WTC11 (cell line): Measurements from ENCODE around the gene KIRREL3. TPM values are rescaled to one million over a fixed set of nuclear protein-coding genes. Genes with fewer than 3 reads are reported as not detected.

Experiments
- ATAC-seq: fragments of 200-7000 bp; cut with Tn5 transposase; 2 replicates; pipeline ENCODE4 v1.10.0; 2021; ENCODE audit warnings: mild to moderate bottlenecking, moderate library complexity
- CTCF ChIA-PET: fragments of 300-600 bp; sonication (Branson Sonifier 250); formaldehyde crosslinking; loops from one replicate; lab custom pipeline; 2021; ENCODE audit warnings: antibody characterized with exemption; lab: Charles Lee
- POLR2A ChIA-PET: fragments of 350-600 bp; sonication (Branson Sonifier 250); formaldehyde crosslinking; loops from one replicate; lab custom pipeline; 2021; ENCODE audit warnings: antibody characterized with exemption; lab: Charles Lee
- DNase-seq: peaks from one replicate; pipeline ENCODE4 v3.0.0; 2021; ENCODE audit warnings: low spot score
- H3K27ac Mint-ChIP-seq: 2 replicates; pipeline ENCODE4 v1.8.0; 2021; ENCODE audit warnings: mixed read lengths
- H3K27me3 Mint-ChIP-seq: 2 replicates; pipeline ENCODE4 v1.8.0; 2021; ENCODE audit warnings: low read depth, mild to moderate bottlenecking, moderate library complexity, mixed read lengths
- H3K36me3 Mint-ChIP-seq: 2 replicates; pipeline ENCODE4 v1.8.0; 2021; ENCODE audit warnings: mixed read lengths
- H3K4me1 Mint-ChIP-seq: 2 replicates; pipeline ENCODE4 v1.8.0; 2022; ENCODE audit warnings: mixed read lengths
- H3K4me3 Mint-ChIP-seq: 2 replicates; pipeline ENCODE4 v1.8.0; 2021; ENCODE audit warnings: mild to moderate bottlenecking, moderate library complexity, mixed read lengths
- H3K9me3 Mint-ChIP-seq: 2 replicates; pipeline ENCODE4 v1.8.0; 2021; ENCODE audit warnings: mixed read lengths
- ARID4B ChIP-seq: sonication (generic); formaldehyde crosslinking; IDR thresholded peaks from 2 replicates; pipeline ENCODE4 v1.8.0; 2023; ENCODE audit warnings: missing genetic modification reagents, mild to moderate bottlenecking, borderline replicate concordance
- E2F1 ChIP-seq: sonication (generic); formaldehyde crosslinking; IDR thresholded peaks from 2 replicates; pipeline ENCODE4 v1.8.0; 2022; ENCODE audit warnings: mild to moderate bottlenecking, missing genetic modification reagents
- EMX1 ChIP-seq: fragments of 250-450 bp; sonication (Bioruptor Pico); IDR thresholded peaks from 2 replicates; pipeline ENCODE4 v1.8.0; 2021; ENCODE audit warnings: mild to moderate bottlenecking
- ETV6 ChIP-seq: sonication (generic); formaldehyde crosslinking; IDR thresholded peaks from 2 replicates; pipeline ENCODE4 v1.8.1; 2022; ENCODE audit warnings: mild to moderate bottlenecking, missing genetic modification reagents
- FOXK1 ChIP-seq: sonication (generic); formaldehyde crosslinking; IDR thresholded peaks from 2 replicates; pipeline ENCODE4 v1.8.0; 2022; ENCODE audit warnings: mild to moderate bottlenecking, moderate library complexity, missing genetic modification reagents
- HMGXB4 ChIP-seq: sonication (generic); formaldehyde crosslinking; IDR thresholded peaks from 2 replicates; pipeline ENCODE4 v1.8.1; 2023; ENCODE audit warnings: mild to moderate bottlenecking, moderate library complexity, missing genetic modification reagents
- PRDM15 ChIP-seq: sonication (generic); formaldehyde crosslinking; IDR thresholded peaks from 2 replicates; pipeline ENCODE4 v1.8.0; 2022; ENCODE audit warnings: missing genetic modification reagents
- SP1 ChIP-seq: sonication (generic); formaldehyde crosslinking; conservative IDR thresholded peaks from 2 replicates; pipeline ENCODE4 v1.8.1; 2022; ENCODE audit warnings: missing genetic modification reagents
- STAT6 ChIP-seq: sonication (generic); formaldehyde crosslinking; conservative IDR thresholded peaks from 2 replicates; pipeline ENCODE4 v1.8.1; 2023; ENCODE audit warnings: mild to moderate bottlenecking, low read depth, missing genetic modification reagents, moderate library complexity
- ZNF121 ChIP-seq: sonication (generic); formaldehyde crosslinking; IDR thresholded peaks from 2 replicates; pipeline ENCODE4 v1.8.0; 2023; ENCODE audit warnings: missing genetic modification reagents
- ZNF512 ChIP-seq: sonication (generic); formaldehyde crosslinking; IDR thresholded peaks from 2 replicates; pipeline ENCODE4 v1.8.1; 2022; ENCODE audit warnings: missing genetic modification reagents, borderline replicate concordance
- total RNA-seq: library from RNA; stranded (reverse); gene quantifications from 3 replicates; pipeline ENCODE4 v1.2.3, GENCODE V29; 2021

The KIRREL3 gene
- total RNA-seq, 1 experiment from 2014 or later: 0.59 TPM

- no peak for TF ChIP-seq STAT6 (CRISPR knock-in tag)
- no peak for TF ChIP-seq E2F1 (CRISPR knock-in tag)
- TF ChIP-seq ARID4B: no peak
- TF ChIP-seq EMX1: no peak
- TF ChIP-seq PRDM15: no peak
- no peak for TF ChIP-seq ZNF512
- TF ChIP-seq ZNF121: no peak
- TF ChIP-seq HMGXB4: no peak
Observed at GRCh38 chr11:126408901-126409619, 591.5 kb downstream of the KIRREL3 start (continued).

GRCh38 chr11:126408496-126408895 lies 592.1 kb downstream of the KIRREL3 start:
- DNase-seq: no peak
- H3K36me3 Mint-ChIP-seq: peaks cover 9% of the 10 kb centered on the region
- no peak for TF ChIP-seq SP1 (CRISPR knock-in tag)
- TF ChIP-seq ETV6 (CRISPR knock-in tag): no peak
- no peak for TF ChIP-seq FOXK1 (CRISPR knock-in tag)
- TF ChIP-seq, all 79 proteins: peak for 0

More at GRCh38 chr11:126408496-126408895, 592.1 kb downstream of the KIRREL3 start:
- no peak for ATAC-seq
- Mint-ChIP-seq H3K4me3 (no peak overlapping the region), H3K9me3 (no peaks in the 10 kb centered on the region), H3K27me3 (no peaks in the 10 kb centered on the region), H3K4me1 (peaks cover 22% of the 10 kb centered on the region), H3K27ac (no peak overlapping the region)
- ChIA-PET POLR2A (no interaction called here), CTCF (no interaction called here)
